Liver (tissue), 4 donors: ENCODE measurements around the gene EN2. TPM values are rescaled to one million over a fixed set of nuclear protein-coding genes. Genes with fewer than 3 reads are reported as not detected.

Experiments
- polyA plus RNA-seq, 2 donors: library from polyadenylated mRNA; stranded (reverse) in 1 of 2; unstranded in 1 of 2; fragments of 200-250 nt in 1 of 2; fragments of >200 nt in 1 of 2; fragmentation: Nextera tagmentation in 1 of 2; extraction: Ambion mirVana in 1 of 2; gene quantifications; one replicate each; pipeline versions ENCODE4 v1.2.1 to v1.2.3, GENCODE V29; 2013 to 2015
- total RNA-seq, 2 donors: library from RNA; depleted of rRNA; stranded (reverse); fragments of >200 nt; gene quantifications; one replicate each; pipeline ENCODE4 v1.2.3, GENCODE V29; 2014
- donor health status: healthy.
- donor health status: healthy.
- donor health status: healthy.

The EN2 gene
- total and polyA plus RNA-seq, 4 donors, result under 0.01 TPM; not detected in 3

Other genes starting within 250 kb of the EN2 start
- 100 to 1,000 TPM; 118 to 204 TPM for gene INSIG1, start 160.3 kb upstream of the EN2 start, total RNA-seq
- 100 to 1,000 TPM; 182 to 219 TPM for gene INSIG1, start 160.3 kb upstream of the EN2 start, polyA plus RNA-seq
- not detected for gene CNPY1, start 88.4 kb downstream of the EN2 start, total RNA-seq
- gene CNPY1, start 88.4 kb downstream of the EN2 start, polyA plus RNA-seq, result not detected
- gene RBM33, start 186.5 kb downstream of the EN2 start, total RNA-seq, result 10 to 100 TPM; 23.4 to 48.9 TPM
- 10 to 100 TPM in 1 of 2 donors, 1 to 10 TPM in 1; 7.8 to 32.9 TPM for gene RBM33, start 186.5 kb downstream of the EN2 start, polyA plus RNA-seq